Cortex of kidney (tissue), 1 donor: Measurements from ENCODE around the gene DZIP1L.
"Not testable (repeated sequence)": the region's sequence is repeated elsewhere in the genome, so short reads cannot be mapped to it uniquely, and the experiment has no call there.

Source experiments
- DNase-seq: peaks from one replicate; lab custom pipeline; 2025; lab: John Stamatoyannopoulos, UW

Gene DZIP1L

GRCh38 chr3:138114988-138115971, at the start of gene DZIP1L:
TSS of gene DZIP1L (minus strand) at chr3:138115608. CDS start at chr3:138103971, 11,637 bp downstream.
- no peak for DNase-seq

DNA sequence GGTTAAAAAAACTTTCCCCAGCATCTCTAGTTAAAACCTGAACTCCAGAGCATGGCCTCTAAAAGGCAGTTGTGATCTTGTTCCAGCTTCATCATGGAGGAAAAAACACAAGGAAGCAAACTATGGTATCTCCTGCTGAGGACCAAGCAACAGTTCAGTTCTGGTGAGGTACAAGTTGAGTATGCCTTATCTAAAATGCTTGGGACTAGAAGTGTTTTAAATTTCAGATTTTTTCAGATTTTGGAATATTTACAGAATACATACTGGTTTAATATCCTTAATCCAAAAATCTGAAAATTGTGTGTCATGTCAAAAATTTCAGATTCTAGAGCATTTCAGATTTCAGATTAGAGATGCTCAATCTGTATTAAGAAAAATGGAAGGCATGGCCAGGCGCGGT, 49.7 kb upstream of the DZIP1L start:
- no peak for DNase-seq

DNA sequence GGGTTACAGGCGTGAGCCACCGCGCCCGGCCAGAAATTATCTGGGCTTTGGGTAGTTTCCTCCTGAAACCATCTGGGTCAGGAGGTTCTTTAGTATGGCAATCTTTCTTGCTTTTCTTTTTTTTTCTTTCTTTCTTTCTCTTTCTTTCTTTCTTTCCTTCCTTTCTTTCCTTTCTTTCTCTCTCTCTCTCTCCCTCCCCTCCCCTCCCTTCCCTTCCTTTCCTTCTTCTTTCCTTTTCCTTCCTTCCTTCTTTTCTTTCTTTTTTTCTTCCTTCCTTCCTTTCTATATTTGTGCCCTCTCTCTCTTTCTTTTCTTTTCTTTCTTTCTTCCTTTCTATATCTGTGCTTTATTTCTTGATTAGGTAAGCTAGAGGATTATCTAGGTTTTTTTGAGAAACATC, 42.3 kb upstream of the DZIP1L start:
- no peak for DNase-seq

DNA sequence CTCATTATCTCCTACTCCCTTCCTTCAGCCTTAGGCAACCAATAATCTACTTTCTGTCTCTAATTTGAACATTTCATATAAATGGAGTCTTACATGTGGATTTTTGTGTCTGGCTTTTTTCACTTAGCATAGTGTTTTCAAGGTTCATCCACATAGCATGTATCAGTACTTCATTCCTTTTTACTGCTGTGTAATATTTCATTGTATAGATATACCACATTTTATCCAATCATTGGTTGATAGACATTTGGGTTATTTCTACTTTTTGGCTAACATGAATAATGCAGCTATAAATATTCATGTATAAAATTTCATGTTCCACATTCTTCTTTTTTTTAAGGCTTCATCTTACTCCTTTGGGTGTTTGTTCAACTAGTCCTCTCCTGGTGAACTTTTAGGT, 39.1 kb upstream of the DZIP1L start:
- no peak for DNase-seq

- DNase-seq: no peak
These were observed 33.1 kb upstream of the DZIP1L start for GRCh38 chr3:138148503-138148902.

GRCh38 chr3:138142181-138142580, 26.8 kb upstream of the DZIP1L start:
- DNase-seq: not testable (repeated sequence)

- DNase-seq: no peak
These were observed 25.5 kb upstream of the DZIP1L start for GRCh38 chr3:138140940-138141339.

DNA sequence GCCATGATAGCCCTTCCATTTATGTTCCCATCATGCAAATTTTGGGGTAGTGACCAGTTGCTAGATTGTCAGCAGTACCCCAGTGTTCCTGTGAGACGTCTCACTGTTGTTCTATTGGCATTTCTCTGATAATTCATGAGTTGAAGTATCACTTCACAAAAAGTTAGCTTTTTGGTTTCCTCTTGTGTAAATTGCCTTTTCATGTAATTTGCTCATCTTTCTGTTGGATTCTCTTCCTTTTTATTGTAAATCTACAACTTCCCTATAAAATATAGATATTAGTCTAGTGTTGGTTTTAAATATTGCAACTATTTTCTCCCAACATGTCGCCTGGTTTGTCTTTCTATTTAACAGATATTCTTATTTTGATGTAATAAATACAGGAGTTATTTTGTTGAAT, 24.3 kb upstream of the DZIP1L start:
- DNase-seq: no peak

DNA sequence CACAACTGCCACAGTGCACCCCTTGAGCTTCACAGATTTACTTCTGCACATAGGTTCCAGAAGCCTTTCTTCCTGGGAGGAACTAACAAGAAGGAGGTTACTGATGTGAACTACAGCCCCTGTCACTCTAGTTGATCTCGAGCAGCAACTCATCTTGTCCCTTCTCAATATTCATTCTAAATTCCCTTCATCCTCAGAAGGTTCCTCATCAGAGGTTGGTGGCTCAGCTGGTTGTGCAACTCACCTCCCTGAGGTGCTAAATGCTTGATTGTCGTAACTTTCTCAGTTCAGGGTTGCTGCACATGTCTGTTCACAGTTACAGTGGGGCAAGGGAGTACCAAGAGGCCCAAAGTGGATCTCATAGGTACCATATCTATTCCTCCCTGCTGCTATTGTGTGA, 22.5 kb upstream of the DZIP1L start:
- DNase-seq: no peak

DNA sequence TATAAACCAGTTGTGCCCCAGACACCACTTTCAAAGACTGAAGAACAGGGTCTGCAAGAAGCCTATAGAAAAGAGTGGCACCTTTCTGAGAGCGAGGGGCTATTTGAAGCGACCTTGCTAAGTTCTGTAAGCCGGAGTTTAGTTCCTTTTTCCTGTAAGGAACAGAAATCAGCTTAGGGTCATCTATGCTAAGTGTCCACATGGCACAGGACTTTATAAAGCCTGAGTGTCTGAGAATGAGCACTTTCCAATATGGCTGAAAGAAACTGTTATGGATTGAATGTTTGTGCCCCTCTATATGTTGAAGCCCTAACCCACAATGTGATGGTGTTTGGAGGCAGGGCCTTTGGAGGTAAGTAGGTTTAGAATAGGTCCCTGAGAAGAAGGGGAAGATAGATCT, 20.8 kb upstream of the DZIP1L start:
- DNase-seq: no peak

GRCh38 chr3:138135833-138136194, 20.4 kb upstream of the DZIP1L start:
- DNase-seq: no peak

DNA sequence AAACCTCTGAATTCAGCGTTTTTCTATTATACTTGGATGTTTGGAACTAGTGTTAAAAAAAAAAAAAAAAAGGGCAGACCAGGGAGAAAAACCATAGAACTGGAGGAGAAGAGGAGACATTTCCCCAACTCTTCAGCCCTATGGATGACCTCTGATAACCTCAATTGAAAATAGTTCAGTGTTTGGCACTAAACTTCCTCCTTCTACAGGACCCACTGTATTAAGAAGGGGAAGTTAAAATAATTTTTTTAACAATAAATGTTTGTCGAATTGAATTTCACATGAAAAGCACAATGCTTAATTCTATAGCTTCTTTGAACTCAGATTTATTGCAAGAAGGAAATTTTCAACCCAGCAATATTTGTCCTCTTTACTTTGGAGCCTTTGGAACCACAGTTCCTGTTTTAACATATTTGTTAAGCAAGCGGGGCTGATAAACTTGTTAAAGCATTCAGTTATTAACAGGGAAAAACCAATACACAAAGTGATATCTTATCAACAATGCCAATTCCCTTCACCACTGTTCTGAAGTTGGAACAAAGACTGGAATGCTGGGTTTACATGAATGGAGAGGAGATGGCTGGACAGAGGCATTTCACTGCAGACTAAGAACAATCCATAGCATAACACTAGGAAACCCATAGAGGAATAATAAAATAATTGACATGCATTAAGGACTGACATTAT, 19.9 kb upstream of the DZIP1L start:
- DNase-seq: no peak

GRCh38 chr3:138132239-138132638, 16.8 kb upstream of the DZIP1L start, which contains the start of gene A4GNT:
TSS of gene A4GNT (minus strand) at chr3:138132390. CDS start at chr3:138131256, 1,134 bp downstream.
- no peak for DNase-seq

- no peak for DNase-seq
These were observed 12.4 kb upstream of the DZIP1L start for GRCh38 chr3:138127636-138128365.

DNA sequence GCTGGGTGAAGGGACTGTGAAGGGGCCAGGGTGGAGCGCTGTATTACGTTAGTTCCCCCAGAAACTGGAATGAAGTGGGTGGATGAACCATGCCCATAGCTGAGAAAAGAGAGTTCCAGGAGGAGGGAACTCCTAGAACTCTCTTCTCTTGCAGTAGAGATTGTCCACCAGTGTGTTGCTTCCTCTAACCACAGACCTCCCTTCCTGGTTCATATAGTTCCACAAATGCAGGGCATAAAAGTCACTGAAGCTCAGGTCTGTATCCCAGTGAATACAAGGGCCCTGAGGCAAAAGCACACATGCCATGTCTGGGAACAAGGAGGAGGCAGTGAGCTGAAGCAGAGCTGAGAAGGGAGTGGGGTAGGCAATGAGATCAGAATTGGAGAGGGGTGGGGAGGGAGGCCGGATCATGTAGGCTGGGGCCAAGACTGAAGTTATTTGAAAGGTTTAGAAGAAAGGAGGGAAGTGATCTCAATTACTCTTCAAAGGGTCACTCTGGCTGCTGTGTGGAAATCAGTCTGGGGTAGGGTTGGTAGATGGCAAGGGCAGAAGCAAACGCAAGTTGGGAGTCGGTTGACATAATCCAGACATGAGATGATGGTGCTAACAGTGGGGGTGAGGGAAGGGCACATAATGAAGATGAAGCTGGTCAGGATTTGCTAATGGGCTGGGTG, 10.3 kb upstream of the DZIP1L start:
- DNase-seq: no peak

DNA sequence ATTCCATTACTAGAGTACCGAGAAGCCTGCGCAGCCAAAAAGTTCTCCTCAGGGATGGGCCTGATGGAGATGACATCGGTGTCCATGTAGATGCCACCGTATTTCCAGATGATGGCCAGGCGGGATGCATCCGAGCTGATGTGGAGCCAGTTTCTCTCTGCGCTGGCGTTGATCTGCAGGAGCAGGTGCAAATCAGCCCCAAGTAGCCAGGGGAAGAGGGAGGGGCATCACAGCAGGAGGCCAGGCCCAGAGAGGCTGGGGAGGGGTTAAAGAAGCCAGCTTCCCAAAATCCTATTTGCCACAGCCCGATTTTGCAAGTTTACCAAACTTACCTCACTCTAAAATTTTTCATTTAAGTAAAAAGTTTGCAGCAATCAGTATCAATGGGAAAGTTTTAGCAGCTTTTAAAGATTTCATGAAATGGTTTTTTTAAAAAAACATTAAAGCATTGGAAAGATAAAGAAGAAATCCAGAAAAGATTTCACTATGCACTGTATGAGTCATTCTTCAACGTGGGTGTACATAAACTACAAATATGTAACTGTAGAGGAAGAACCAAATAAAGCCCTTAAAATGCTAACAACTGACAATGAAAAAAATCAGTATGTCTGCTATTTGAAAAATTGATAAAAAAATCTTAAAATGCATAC, 9.4 kb upstream of the DZIP1L start:
- no peak for DNase-seq

- no peak for DNase-seq
These were observed 8.8 kb upstream of the DZIP1L start for GRCh38 chr3:138124188-138124587.

- no peak for DNase-seq
These were observed 4.0 kb upstream of the DZIP1L start for GRCh38 chr3:138119423-138119766.

- no peak for DNase-seq
These were observed 3.4 kb upstream of the DZIP1L start for GRCh38 chr3:138118612-138119422.

DNA sequence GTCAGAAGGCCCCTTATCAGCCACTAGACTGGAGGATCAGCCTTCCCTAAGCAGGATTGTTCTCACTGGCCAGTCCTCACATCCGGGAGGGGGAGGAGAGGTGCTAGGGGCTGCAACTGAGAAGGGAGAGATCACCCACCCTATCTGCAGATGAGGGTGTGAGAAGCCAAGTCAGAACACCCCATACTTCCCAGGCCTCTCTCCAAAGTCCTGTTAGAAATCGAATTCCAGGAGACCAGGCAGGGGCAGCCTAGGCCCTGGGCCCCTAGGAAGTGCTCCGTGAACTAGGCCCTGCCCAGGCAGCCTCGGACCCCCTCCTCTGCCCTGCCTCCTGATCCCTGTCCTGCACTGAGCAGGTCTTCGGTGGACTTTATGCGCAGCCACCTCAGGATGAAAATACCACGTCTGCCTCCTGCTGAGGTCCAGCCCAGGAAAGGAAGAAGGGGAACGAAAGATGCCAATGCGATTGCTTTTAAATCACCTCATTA, 933 bp downstream of the DZIP1L start:
- DNase-seq: no peak
